Stomach (tissue), 4 donors: ENCODE data around the gene TXN2.

Source experiments
- EP300 ChIP-seq: sonication (generic); formaldehyde crosslinking; IDR thresholded peaks from one replicate; pipeline ENCODE4 v1.6.1; 2017; ENCODE audit warnings: antibody characterized with exemption
- POLR2A ChIP-seq, 4 donors: fragments of 450-650 bp; IDR thresholded peaks; one replicate each; pipeline ENCODE4 v1.6.1; 2016; ENCODE audit warnings: antibody characterized with exemption in 4 of 4, control low read depth in 2 of 4, mild to moderate bottlenecking in 1 of 4, moderate library complexity in 1 of 4
- POLR2AphosphoS5 ChIP-seq, 3 donors: sonication (generic); formaldehyde crosslinking; IDR thresholded peaks; one replicate each; pipeline ENCODE4 v1.6.1; 2016; ENCODE audit warnings: antibody characterized with exemption in 3 of 3
- TF ChIP-seq, protein P1 (sequence below), 7 experiments: fragments of 450-650 bp in 4 of 7; fragments of 200-600 bp in 3 of 7; sonication (generic) in 3 of 7; IDR thresholded peaks; one replicate each; pipeline ENCODE4 v1.5.1; 2016 to 2019; ENCODE audit warnings: antibody characterized with exemption in 7 of 7, control low read depth in 2 of 7, mild to moderate bottlenecking in 1 of 7

DNA sequence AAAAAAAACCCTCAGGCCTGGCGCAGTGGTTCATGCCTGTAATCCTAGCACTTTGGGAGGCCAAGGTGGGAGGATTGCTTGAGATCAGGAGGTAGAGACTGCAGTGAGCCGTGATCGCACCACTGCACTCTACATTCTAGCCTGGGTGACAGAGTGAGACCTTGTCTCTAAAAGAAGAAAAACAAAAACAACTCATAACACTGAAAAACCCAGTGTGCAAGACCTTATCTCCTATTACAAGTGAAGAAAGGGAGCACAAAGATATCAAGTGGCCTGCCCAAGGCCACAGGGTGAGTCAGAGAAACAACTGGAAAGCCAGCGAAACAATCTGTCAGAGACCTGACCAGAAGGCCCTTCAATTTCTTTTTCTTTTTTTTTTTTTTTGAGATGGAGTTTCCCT lies 2.5 kb downstream of the TXN2 start:
- TF ChIP-seq, protein P1, sequence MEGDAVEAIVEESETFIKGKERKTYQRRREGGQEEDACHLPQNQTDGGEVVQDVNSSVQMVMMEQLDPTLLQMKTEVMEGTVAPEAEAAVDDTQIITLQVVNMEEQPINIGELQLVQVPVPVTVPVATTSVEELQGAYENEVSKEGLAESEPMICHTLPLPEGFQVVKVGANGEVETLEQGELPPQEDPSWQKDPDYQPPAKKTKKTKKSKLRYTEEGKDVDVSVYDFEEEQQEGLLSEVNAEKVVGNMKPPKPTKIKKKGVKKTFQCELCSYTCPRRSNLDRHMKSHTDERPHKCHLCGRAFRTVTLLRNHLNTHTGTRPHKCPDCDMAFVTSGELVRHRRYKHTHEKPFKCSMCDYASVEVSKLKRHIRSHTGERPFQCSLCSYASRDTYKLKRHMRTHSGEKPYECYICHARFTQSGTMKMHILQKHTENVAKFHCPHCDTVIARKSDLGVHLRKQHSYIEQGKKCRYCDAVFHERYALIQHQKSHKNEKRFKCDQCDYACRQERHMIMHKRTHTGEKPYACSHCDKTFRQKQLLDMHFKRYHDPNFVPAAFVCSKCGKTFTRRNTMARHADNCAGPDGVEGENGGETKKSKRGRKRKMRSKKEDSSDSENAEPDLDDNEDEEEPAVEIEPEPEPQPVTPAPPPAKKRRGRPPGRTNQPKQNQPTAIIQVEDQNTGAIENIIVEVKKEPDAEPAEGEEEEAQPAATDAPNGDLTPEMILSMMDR (IDR thresholded peaks at IDR 0.05): no peak
- TF ChIP-seq EP300 (no peak), POLR2AphosphoS5 (IDR thresholded peaks at IDR 0.05) (no peak), POLR2A (IDR thresholded peaks at IDR 0.05) (no peak)
